ENCODE measurements around the gene ERCC2. TPM values are rescaled to one million over a fixed set of nuclear protein-coding genes. Genes with fewer than 3 reads are reported as not detected.

The ERCC2 gene
- total RNA-seq, 1 experiment from 2014 or later = 102 TPM

GRCh38 chr19:45352062-45352461 lies 18.3 kb downstream of the ERCC2 start:
- no peak overlapping the region for H3K27ac Mint-ChIP-seq
- no peaks in the 10 kb centered on the region for H3K9me3 Mint-ChIP-seq
- no peak overlapping the region for H3K4me3 Mint-ChIP-seq
- 0 out of 2 replicates have a peak, but pooled peaks cover 3% of the 10 kb centered on the region for H3K4me1 Mint-ChIP-seq
- ATAC-seq (no peak), DNase-seq (ENCODE audit: low spot score) (no peak)
- ChIA-PET CTCF (no interaction called here), POLR2A (no interaction called here)
- H3K36me3 Mint-ChIP-seq = peaks cover 49% of the 10 kb centered on the region
- TF ChIP-seq, protein P1, sequence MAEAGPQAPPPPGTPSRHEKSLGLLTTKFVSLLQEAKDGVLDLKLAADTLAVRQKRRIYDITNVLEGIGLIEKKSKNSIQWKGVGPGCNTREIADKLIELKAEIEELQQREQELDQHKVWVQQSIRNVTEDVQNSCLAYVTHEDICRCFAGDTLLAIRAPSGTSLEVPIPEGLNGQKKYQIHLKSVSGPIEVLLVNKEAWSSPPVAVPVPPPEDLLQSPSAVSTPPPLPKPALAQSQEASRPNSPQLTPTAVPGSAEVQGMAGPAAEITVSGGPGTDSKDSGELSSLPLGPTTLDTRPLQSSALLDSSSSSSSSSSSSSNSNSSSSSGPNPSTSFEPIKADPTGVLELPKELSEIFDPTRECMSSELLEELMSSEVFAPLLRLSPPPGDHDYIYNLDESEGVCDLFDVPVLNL (CRISPR knock-in tag; IDR thresholded peaks at IDR 0.05; ENCODE audit: borderline replicate concordance, low read depth) = no peak
- no peak for TF ChIP-seq ZBTB21 (CRISPR knock-in tag; IDR thresholded peaks at IDR 0.05; ENCODE audit: borderline replicate concordance)
- no peak for TF ChIP-seq NFYB (CRISPR knock-in tag; conservative IDR thresholded peaks at IDR 0.05; ENCODE audit: low read depth)
- TF ChIP-seq HMGXB4 (CRISPR knock-in tag; IDR thresholded peaks at IDR 0.05) = no peak
- TF ChIP-seq MYBL2 (CRISPR knock-in tag; IDR thresholded peaks at IDR 0.05) = no peak
- TF ChIP-seq, protein P2, sequence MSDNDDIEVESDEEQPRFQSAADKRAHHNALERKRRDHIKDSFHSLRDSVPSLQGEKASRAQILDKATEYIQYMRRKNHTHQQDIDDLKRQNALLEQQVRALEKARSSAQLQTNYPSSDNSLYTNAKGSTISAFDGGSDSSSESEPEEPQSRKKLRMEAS (CRISPR knock-in tag; IDR thresholded peaks at IDR 0.05) = no peak
- TF ChIP-seq JUN (CRISPR knock-in tag; IDR thresholded peaks at IDR 0.05) = no peak
- TF ChIP-seq ZNF532 (CRISPR knock-in tag; IDR thresholded peaks at IDR 0.05; ENCODE audit: borderline replicate concordance) = no peak
- TF ChIP-seq, protein P3, sequence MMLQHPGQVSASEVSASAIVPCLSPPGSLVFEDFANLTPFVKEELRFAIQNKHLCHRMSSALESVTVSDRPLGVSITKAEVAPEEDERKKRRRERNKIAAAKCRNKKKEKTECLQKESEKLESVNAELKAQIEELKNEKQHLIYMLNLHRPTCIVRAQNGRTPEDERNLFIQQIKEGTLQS (CRISPR knock-in tag; conservative IDR thresholded peaks at IDR 0.05) = no peak
- TF ChIP-seq RORB (CRISPR knock-in tag; IDR thresholded peaks at IDR 0.05) = no peak
- TF ChIP-seq ERG (CRISPR knock-in tag; IDR thresholded peaks at IDR 0.05) = no peak
- TF ChIP-seq ZBTB43 (CRISPR knock-in tag; IDR thresholded peaks at IDR 0.05) = no peak
- TF ChIP-seq CDX4 (CRISPR knock-in tag; IDR thresholded peaks at IDR 0.05; ENCODE audit: borderline replicate concordance) = no peak
- TF ChIP-seq, protein P4, sequence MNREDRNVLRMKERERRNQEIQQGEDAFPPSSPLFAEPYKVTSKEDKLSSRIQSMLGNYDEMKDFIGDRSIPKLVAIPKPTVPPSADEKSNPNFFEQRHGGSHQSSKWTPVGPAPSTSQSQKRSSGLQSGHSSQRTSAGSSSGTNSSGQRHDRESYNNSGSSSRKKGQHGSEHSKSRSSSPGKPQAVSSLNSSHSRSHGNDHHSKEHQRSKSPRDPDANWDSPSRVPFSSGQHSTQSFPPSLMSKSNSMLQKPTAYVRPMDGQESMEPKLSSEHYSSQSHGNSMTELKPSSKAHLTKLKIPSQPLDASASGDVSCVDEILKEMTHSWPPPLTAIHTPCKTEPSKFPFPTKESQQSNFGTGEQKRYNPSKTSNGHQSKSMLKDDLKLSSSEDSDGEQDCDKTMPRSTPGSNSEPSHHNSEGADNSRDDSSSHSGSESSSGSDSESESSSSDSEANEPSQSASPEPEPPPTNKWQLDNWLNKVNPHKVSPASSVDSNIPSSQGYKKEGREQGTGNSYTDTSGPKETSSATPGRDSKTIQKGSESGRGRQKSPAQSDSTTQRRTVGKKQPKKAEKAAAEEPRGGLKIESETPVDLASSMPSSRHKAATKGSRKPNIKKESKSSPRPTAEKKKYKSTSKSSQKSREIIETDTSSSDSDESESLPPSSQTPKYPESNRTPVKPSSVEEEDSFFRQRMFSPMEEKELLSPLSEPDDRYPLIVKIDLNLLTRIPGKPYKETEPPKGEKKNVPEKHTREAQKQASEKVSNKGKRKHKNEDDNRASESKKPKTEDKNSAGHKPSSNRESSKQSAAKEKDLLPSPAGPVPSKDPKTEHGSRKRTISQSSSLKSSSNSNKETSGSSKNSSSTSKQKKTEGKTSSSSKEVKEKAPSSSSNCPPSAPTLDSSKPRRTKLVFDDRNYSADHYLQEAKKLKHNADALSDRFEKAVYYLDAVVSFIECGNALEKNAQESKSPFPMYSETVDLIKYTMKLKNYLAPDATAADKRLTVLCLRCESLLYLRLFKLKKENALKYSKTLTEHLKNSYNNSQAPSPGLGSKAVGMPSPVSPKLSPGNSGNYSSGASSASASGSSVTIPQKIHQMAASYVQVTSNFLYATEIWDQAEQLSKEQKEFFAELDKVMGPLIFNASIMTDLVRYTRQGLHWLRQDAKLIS (CRISPR knock-in tag; IDR thresholded peaks at IDR 0.05; ENCODE audit: borderline replicate concordance) = no peak
- TF ChIP-seq SMAD3 (CRISPR knock-in tag; IDR thresholded peaks at IDR 0.05; ENCODE audit: borderline replicate concordance) = no peak
- TF ChIP-seq, protein P5, sequence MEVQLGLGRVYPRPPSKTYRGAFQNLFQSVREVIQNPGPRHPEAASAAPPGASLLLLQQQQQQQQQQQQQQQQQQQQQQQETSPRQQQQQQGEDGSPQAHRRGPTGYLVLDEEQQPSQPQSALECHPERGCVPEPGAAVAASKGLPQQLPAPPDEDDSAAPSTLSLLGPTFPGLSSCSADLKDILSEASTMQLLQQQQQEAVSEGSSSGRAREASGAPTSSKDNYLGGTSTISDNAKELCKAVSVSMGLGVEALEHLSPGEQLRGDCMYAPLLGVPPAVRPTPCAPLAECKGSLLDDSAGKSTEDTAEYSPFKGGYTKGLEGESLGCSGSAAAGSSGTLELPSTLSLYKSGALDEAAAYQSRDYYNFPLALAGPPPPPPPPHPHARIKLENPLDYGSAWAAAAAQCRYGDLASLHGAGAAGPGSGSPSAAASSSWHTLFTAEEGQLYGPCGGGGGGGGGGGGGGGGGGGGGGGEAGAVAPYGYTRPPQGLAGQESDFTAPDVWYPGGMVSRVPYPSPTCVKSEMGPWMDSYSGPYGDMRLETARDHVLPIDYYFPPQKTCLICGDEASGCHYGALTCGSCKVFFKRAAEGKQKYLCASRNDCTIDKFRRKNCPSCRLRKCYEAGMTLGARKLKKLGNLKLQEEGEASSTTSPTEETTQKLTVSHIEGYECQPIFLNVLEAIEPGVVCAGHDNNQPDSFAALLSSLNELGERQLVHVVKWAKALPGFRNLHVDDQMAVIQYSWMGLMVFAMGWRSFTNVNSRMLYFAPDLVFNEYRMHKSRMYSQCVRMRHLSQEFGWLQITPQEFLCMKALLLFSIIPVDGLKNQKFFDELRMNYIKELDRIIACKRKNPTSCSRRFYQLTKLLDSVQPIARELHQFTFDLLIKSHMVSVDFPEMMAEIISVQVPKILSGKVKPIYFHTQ (CRISPR knock-in tag; IDR thresholded peaks at IDR 0.05) = no peak
- H3K27me3 Mint-ChIP-seq (ENCODE audit: low read depth) = no peaks in the 10 kb centered on the region
